Left ventricle myocardium superior (tissue), 1 donor: ENCODE results near the gene PHF19. TPM values are rescaled to one million over a fixed set of nuclear protein-coding genes. Genes with fewer than 3 reads are reported as not detected.

ENCODE experiments used
- ATAC-seq: fragments of 200-7000 bp; cut with Tn5 transposase; one replicate; pipeline ENCODE4 v1.9.1; 2020; ENCODE audit warnings: mild to moderate bottlenecking, moderate library complexity
- DNase-seq: peaks from one replicate; pipeline ENCODE4 v3.0.0-alpha.2; 2020
- intact Hi-C: fragments of 100-400 bp; cut with micrococcal nuclease; formaldehyde crosslinking; loops from one replicate; pipeline ENCODE4 v1.11.0; 2022
- total RNA-seq: library from RNA; stranded (reverse); fragmentation: NEBNext Ultra II Directional; extraction: Animal tissue kit (Norgen Biotek cat#: 25700); gene quantifications from one replicate; pipeline ENCODE4 v1.2.1, GENCODE V29; 2021
- donor health status: DM: no; HTN: yes; CAD: no; lungs with severe emphysema.

Gene PHF19
- total RNA-seq, 1 donor from 2014 or later: 9.5 TPM

- ATAC-seq: peak; percentile 21
- intact Hi-C loops: loop anchor here (5.0 kb wide), 1 partner anchor 85 kb away; the partner anchor contains the start of gene TRAF1
- no peak for DNase-seq
Measured at GRCh38 chr9:120841930-120842684, 34.9 kb downstream of the PHF19 start.

GRCh38 chr9:120839146-120839545 lies 37.8 kb downstream of the PHF19 start:
- intact Hi-C loops: no loop called here
- ATAC-seq (no peak), DNase-seq (no peak)

GRCh38 chr9:120837921-120838320 lies 39.1 kb downstream of the PHF19 start:
- intact Hi-C loops: no loop called here
- no peak for DNase-seq
- no peak for ATAC-seq

- ATAC-seq (no peak), DNase-seq (no peak)
- intact Hi-C loops: no loop called here
Measured at GRCh38 chr9:120833325-120833724, 43.7 kb downstream of the PHF19 start.

DNA sequence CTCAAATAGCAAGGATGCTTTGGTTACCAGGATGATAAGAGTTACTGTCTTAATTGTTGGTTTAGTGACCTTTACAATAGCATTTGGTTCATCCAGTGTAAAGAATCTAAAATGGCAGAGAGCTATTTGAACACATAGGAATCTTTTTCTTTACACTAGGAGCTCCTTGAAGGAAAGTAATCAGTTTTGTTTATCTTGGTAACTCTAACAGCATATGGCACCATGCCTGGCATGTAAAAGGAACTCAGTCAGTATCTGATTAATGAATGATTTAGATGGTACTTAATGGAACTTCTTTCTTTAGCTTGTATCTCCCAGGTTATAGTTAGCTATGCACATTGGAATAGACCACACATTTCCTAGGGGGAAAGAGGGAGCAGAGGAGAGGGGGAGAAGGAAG lies 44.2 kb downstream of the PHF19 start:
- intact Hi-C loops: no loop called here
- DNase-seq (no peak), ATAC-seq (no peak)

- ATAC-seq (no peak), DNase-seq (no peak)
- intact Hi-C loops: no loop called here
Measured at GRCh38 chr9:120830865-120831264, 46.1 kb downstream of the PHF19 start.

DNA sequence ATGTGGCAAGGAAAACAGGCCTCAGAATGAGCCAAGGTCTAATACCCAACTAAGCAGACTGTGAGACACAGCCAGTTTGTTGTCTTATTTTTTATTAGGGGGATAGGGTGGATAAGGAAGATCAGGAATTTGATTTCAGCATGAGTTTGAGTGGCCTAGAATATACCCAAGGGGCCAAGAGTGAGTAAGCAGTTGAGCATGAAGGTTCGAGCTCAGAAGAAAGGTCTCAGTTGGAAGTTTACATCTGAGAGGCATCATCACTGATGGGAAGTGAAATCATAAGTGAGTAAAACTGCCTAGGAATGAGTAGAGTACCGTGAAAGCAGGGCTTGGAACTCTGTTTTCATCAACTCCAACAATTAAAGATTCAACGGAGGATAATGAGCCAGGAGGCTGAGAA lies 46.8 kb downstream of the PHF19 start:
- DNase-seq (no peak), ATAC-seq (no peak)
- intact Hi-C loops: no loop called here

- no peak for DNase-seq
- no peak for ATAC-seq
- intact Hi-C loops: no loop called here
Measured at GRCh38 chr9:120829650-120830049, 47.3 kb downstream of the PHF19 start.

DNA sequence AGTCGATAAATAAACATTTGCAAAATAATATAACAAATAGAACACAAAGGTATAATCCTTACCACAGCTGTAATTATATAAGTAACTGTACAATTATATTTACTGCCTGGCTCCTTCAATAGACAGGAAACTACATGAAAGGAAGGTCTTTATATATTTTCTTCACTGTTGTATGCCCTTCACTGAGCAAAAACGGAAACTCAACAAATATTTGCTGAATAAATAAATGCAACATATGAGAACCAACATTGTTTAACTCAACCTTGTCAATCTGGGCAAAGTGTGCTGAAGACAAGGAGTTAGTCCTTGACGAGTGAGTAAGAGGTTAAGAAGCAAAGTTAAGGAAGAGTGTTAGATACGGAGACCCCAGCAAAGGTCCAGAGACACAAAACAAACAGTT lies 56.9 kb downstream of the PHF19 start:
- intact Hi-C loops: no loop called here
- ATAC-seq: no peak
- no peak for DNase-seq

- no peak for ATAC-seq
Measured at GRCh38 chr9:120818595-120818994, 58.4 kb downstream of the PHF19 start.

DNA sequence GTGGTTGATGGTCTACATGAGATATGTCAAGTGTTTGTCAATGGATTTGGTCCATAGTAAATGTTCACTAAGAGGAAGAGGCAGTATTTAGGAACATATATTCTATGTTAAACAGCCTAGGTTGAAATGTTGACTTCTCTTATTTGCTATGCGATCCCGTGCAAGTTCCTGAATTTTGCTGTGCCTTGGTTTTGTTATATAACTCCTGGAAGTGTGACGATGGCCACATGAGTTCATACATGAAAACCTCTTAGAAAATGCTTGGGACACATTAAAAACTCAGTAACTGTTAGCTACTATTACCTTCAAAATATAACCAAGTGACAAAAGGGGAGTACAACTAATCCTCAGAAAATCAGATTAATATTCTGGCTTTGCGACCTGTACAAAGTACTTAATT lies 61.9 kb downstream of the PHF19 start:
- DNase-seq: no peak
- intact Hi-C loops: no loop called here
- no peak for ATAC-seq

More at GRCh38 chr9:120818595-120818994, 58.4 kb downstream of the PHF19 start:
- intact Hi-C loops: no loop called here
- DNase-seq: no peak

GRCh38 chr9:120808931-120809330 lies 68.1 kb downstream of the PHF19 start:
- intact Hi-C loops: no loop called here
- no peak for ATAC-seq

DNA sequence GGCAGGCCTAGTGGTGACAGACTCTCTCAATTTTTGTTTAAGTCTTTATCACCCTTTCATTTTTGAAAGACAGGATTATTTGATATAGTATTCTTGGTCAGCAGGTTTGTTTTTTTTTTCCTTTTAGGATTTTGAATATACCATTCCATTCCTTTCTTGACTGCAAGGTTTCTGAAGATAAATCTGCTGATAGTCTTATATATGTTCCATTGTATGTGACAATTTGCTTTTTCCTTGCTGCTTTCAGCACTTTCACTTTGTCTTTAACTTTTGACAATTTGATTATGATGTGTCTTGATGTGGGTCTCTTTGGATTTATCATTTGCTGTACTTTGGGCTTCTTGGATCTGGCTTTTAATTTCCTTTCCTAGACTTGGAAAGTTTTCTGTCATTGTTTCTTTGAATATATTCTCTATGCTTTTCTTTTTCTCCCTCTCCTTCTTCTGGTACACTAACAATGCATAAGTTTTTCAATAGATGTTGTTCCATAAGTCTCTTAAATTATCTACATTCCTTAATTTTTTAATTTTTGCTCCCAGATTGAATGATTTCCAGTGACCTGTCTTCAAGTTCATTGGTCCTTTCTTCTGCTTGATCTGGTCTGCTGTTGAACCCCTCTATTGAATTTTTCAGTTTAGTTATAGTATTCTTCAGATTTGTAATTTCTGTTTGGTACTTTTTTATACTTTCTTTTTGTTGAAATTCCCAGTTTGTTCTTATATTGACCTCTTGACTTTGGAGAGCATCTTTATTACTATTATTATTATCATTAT lies 69.2 kb downstream of the PHF19 start:
- intact Hi-C loops: no loop called here
- DNase-seq (no peak), ATAC-seq (no peak)

More at GRCh38 chr9:120808931-120809330, 68.1 kb downstream of the PHF19 start:
- DNase-seq: no peak

Other genes starting within 250 kb of the PHF19 start
- 32.8 TPM for gene MEGF9, start 162.7 kb downstream of the PHF19 start, total RNA-seq
- gene FBXW2, start 83.8 kb downstream of the PHF19 start, total RNA-seq: 46.8 TPM
- gene PSMD5, start 34.3 kb downstream of the PHF19 start, total RNA-seq: 14.0 TPM
- gene TRAF1, start 49.6 kb upstream of the PHF19 start, total RNA-seq: 2.4 TPM
- gene C5, start 173.1 kb upstream of the PHF19 start, total RNA-seq: 0.69 TPM
- 4.2 TPM for gene CNTRL, start 197.8 kb upstream of the PHF19 start, total RNA-seq